GM12878 (cell line): ENCODE data around the gene CSF1R. TPM values are rescaled to one million over a fixed set of nuclear protein-coding genes. Genes with fewer than 3 reads are reported as not detected.

Experiments
- ATAC-seq: fragments of 200-7000 bp; cut with Tn5 transposase; 3 replicates; pipeline ENCODE4 v1.9.1; 2020; ENCODE audit warnings: mild to moderate bottlenecking, moderate library complexity
- BruUV-seq: library from RNA; stranded (reverse); fragments of 400-500 nt; replicated peaks from 2 replicates; lab custom pipeline; 2021; lab: Mats Ljungman, UMichigan
- CTCF ChIA-PET: fragments of 300-600 bp; sonication (Branson Sonifier 250); formaldehyde crosslinking; extraction: SDS; loops from one replicate; lab custom pipeline; 2021; ENCODE audit warnings: inconsistent platforms; lab: Yijun Ruan, JAX
- POLR2A ChIA-PET: fragments of 350-600 bp; formaldehyde crosslinking; extraction: SDS; loops from one replicate; lab custom pipeline; 2021; ENCODE audit warnings: inconsistent platforms; lab: Charles Lee
- RAD21 ChIA-PET: fragments of 300-600 bp; sonication (Branson Sonifier 250); formaldehyde crosslinking; loops from one replicate; lab custom pipeline; 2023; ENCODE audit warnings: antibody characterized with exemption; ENCODE audit not compliant: unreplicated experiment; lab: Charles Lee
- SMC1A ChIA-PET: fragments of 300-600 bp; sonication (Branson Sonifier 250); formaldehyde crosslinking; loops from one replicate; lab custom pipeline; 2023; ENCODE audit not compliant: unreplicated experiment, uncharacterized antibody; lab: Charles Lee
- DNase-seq: peaks from one replicate; pipeline ENCODE4 v3.0.0-alpha.2; 2011; ENCODE audit warnings: low read depth, low spot score
- FAIRE-seq: peaks from 3 replicates; lab custom pipeline; 2011; peaks lifted over from hg19 to GRCh38; lab: Jason Lieb, UNC
- H2AFZ ChIP-seq: 2 replicates; pipeline ENCODE4 v1.6.0; 2011; ENCODE audit warnings: low read depth, low read length, control low read depth; ENCODE audit not compliant: control insufficient read depth
- H3K27ac ChIP-seq: 2 replicates; pipeline ENCODE4 v1.5.1; 2011; ENCODE audit warnings: control low read depth; ENCODE audit not compliant: control insufficient read depth, insufficient read depth
- H3K27me3 ChIP-seq, 2 experiments: replicated peaks in 1 of 2; 2 replicates each; pipeline versions ENCODE4 v1.6.0 to v1.6.1; 2011; ENCODE audit warnings: low read length in 1 of 2; ENCODE audit not compliant: control insufficient read depth in 2 of 2, insufficient read depth in 2 of 2
- H3K36me3 ChIP-seq, 2 experiments: 2 replicates each; pipeline ENCODE4 v1.5.1; 2011; ENCODE audit warnings: low read length in 1 of 2; ENCODE audit not compliant: control insufficient read depth in 2 of 2, insufficient read depth in 2 of 2
- H3K4me1 ChIP-seq: 2 replicates; pipeline ENCODE4 v1.6.1; 2011; ENCODE audit warnings: mild to moderate bottlenecking, low read length, moderate library complexity, mixed read lengths; ENCODE audit not compliant: control insufficient read depth, insufficient read depth
- H3K4me2 ChIP-seq: 2 replicates; pipeline ENCODE4 v1.6.0; 2011; ENCODE audit warnings: control low read depth; ENCODE audit not compliant: control insufficient read depth, insufficient read depth
- H3K4me3 ChIP-seq: fragments of 200-600 bp; sonication (generic); 2 replicates; pipeline ENCODE4 v1.5.1; 2016
- H3K79me2 ChIP-seq: 2 replicates; pipeline ENCODE4 v1.6.0; 2011; ENCODE audit warnings: low read length; ENCODE audit not compliant: control insufficient read depth, insufficient read depth
- H3K9ac ChIP-seq: 2 replicates; pipeline ENCODE4 v1.8.0; 2011; ENCODE audit warnings: low read length, control low read depth, mixed read lengths; ENCODE audit not compliant: control insufficient read depth, insufficient read depth
- H3K9me3 ChIP-seq: replicated peaks from 3 replicates; pipeline ENCODE4 v1.5.1; 2011; ENCODE audit warnings: mild to moderate bottlenecking, low read length; ENCODE audit not compliant: control insufficient read depth, insufficient read depth
- H4K20me1 ChIP-seq: 2 replicates; pipeline ENCODE4 v1.6.0; 2011; ENCODE audit not compliant: control insufficient read depth, insufficient read depth
- ATF7 ChIP-seq: fragments of 450-650 bp; IDR thresholded peaks from 2 replicates; pipeline ENCODE4 v1.6.1; 2016; ENCODE audit warnings: low read depth, mild to moderate bottlenecking
- CEBPB ChIP-seq, 2 experiments: fragments of 150-350 bp in 1 of 2; IDR thresholded peaks; 2 replicates each; pipeline ENCODE4 v1.6.1; 2012 to 2014; ENCODE audit warnings: low read depth in 2 of 2, low read length in 2 of 2, borderline replicate concordance in 1 of 2, inconsistent platforms in 1 of 2
- EP300 ChIP-seq, 2 experiments: fragments of 150-350 bp in 1 of 2; IDR thresholded peaks; 2 replicates each; pipeline ENCODE4 v1.6.1; 2011 to 2012; ENCODE audit warnings: low read depth in 2 of 2, low read length in 2 of 2, borderline replicate concordance in 1 of 2, improper control_type of control experiment in 1 of 2, inconsistent platforms in 1 of 2; ENCODE audit not compliant: control insufficient read depth in 1 of 2
- EZH2 ChIP-seq: IDR thresholded peaks from 2 replicates; pipeline ENCODE4 v1.6.1; 2012; ENCODE audit warnings: low read depth, mild to moderate bottlenecking, control low read depth, inconsistent platforms, low read length, borderline replicate concordance; ENCODE audit not compliant: control insufficient read depth
- FOXM1 ChIP-seq: IDR thresholded peaks from 2 replicates; pipeline ENCODE4 v1.6.1; 2012; ENCODE audit warnings: low read depth, mild to moderate bottlenecking, inconsistent platforms, low read length, moderate library complexity
- HDAC6 ChIP-seq: fragments of 200-600 bp; sonication (generic); IDR thresholded peaks from one replicate; pipeline ENCODE4 v1.8.0; 2017; ENCODE audit warnings: antibody characterized with exemption; ENCODE audit not compliant: unreplicated experiment
- IRF5 ChIP-seq: fragments of 450-650 bp; IDR thresholded peaks from 2 replicates; pipeline ENCODE4 v1.6.1; 2017; ENCODE audit warnings: borderline replicate concordance
- MYB ChIP-seq: fragments of 150-350 bp; IDR thresholded peaks from 2 replicates; pipeline ENCODE4 v1.6.1; 2014; ENCODE audit warnings: mild to moderate bottlenecking, low read depth, low read length, borderline replicate concordance
- RAD51 ChIP-seq: fragments of 450-650 bp; IDR thresholded peaks from 2 replicates; pipeline ENCODE4 v1.6.1; 2016; ENCODE audit warnings: moderate library complexity, mild to moderate bottlenecking, inconsistent platforms
- USF2 ChIP-seq: IDR thresholded peaks from 2 replicates; pipeline ENCODE4 v1.6.1; 2011; ENCODE audit warnings: low read depth, low read length, improper control_type of control experiment, borderline replicate concordance
- ZBED1 ChIP-seq: IDR thresholded peaks from 2 replicates; pipeline ENCODE4 v1.6.1; 2016; ENCODE audit warnings: borderline replicate concordance
- WGBS: methylation state at CpG from one replicate; pipeline ENCODE4 v1.1.6; 2016; ENCODE audit warnings: low lambda C conversion rate; ENCODE audit not compliant: insufficient replicate concordance, insufficient coverage; ENCODE audit errors: missing lambda C conversion rate; 5-methylcytosine and 5-hydroxymethylcytosine counted together
- in situ Hi-C: fragments of 300-500 bp; cut with MboI; formaldehyde crosslinking; loops from 9 replicates; pipeline ENCODE4 v1.14.3; 2018; ENCODE audit warnings: mixed read lengths
- intact Hi-C: fragments of 100-400 bp; cut with micrococcal nuclease; formaldehyde crosslinking; loops from one replicate; pipeline ENCODE4 v1.14.2; 2022; ENCODE audit not compliant: unreplicated experiment
- polyA plus RNA-seq, 11 experiments: library from polyadenylated mRNA; depleted of rRNA in 4 of 11; unstranded in 6 of 11; stranded (reverse) in 5 of 11; fragments of >200 nt; fragmentation: Nextera tagmentation in 4 of 11; fragmentation: Illumina TruSeq in 1 of 11; extraction: Ambion mirVana in 4 of 11; extraction: Trizol in 1 of 11; gene quantifications; 1 replicate in 1 of 11; 2 replicates in 10 of 11; pipeline versions ENCODE4 v1.2.1 to v1.2.3, GENCODE V29; 2011 to 2016; ENCODE audit warnings: inconsistent platforms in 2 of 11, missing spikeins in 2 of 11, low read depth in 1 of 11
- total RNA-seq, 4 experiments: library from RNA; depleted of rRNA in 3 of 4; stranded (reverse); fragments of >200 nt in 3 of 4; fragmentation: Illumina TruSeq in 1 of 4; extraction: Trizol in 1 of 4; gene quantifications; 2 replicates each; pipeline versions ENCODE4 v1.2.1 to v1.2.3, GENCODE V29; 2013 to 2021

CSF1R gene
- total and polyA plus RNA-seq, 10 of the 15 experiments (the other 5 are each of a cell fraction or from before 2014, with no cell fraction given), result 0.35 to 3.6 (median 1.2) TPM

GRCh38 chr5:150022158-150022531, 64.2 kb downstream of the CSF1R start:
- Histone ChIP-seq H3K9me3 (no peaks in the 10 kb centered on the region), H3K4me1 (no peaks in the 10 kb centered on the region), H3K36me3 (peaks cover 13 to 26% of the 10 kb centered on the region in 2 experiments), H3K27me3 (no peaks in the 10 kb centered on the region), H3K79me2 (no peaks in the 10 kb centered on the region), H2AFZ (no peak overlapping the region), H3K27ac (no peak overlapping the region), H3K9ac (no peak overlapping the region), H3K4me2 (no peak overlapping the region), H4K20me1 (no peaks in the 10 kb centered on the region), H3K4me3 (no peak overlapping the region)
- ChIA-PET RAD21 (interaction anchor here (1.0 kb wide), 1 partner anchor 79 kb away, joined by 3 read pairs; no protein-coding TSS in a partner anchor), CTCF (interaction anchor here (0.6 to 2.2 kb wide), 4 partner anchors 16 to 193 kb away, joined by 3 to 8 read pairs (median 4); no protein-coding TSS in a partner anchor), SMC1A (interaction anchor here (0.6 to 2.9 kb wide), 4 partner anchors 9 to 1402 kb away, joined by 3 to 11 read pairs (median 6); no protein-coding TSS in a partner anchor), POLR2A (interaction anchor here (0.9 kb wide), 1 partner anchor 9 kb away, joined by 3 read pairs; no protein-coding TSS in a partner anchor)
- intact Hi-C loops (no loop called here), in situ Hi-C loops (no loop called here)
- DNase-seq (no peak), ATAC-seq (no peak), FAIRE-seq (no peak)
- WGBS, result 100% methylated on average over 1 of the region's 1 CpG
- no TSS peak for BruUV-seq
- TF ChIP-seq MYB (no peak), USF2 (no peak), HDAC6 (no peak), EZH2 (no peak), CEBPB (IDR thresholded peaks at IDR 0.05; ENCODE audit: borderline replicate concordance in 1 of 2, low read depth in 2 of 2, low read length in 2 of 2) (no peak), ZBED1 (no peak), ATF7 (no peak), IRF5 (no peak), EP300 (IDR thresholded peaks at IDR 0.05; ENCODE audit: borderline replicate concordance in 1 of 2, control insufficient read depth in 1 of 2, low read depth in 2 of 2, low read length in 2 of 2) (no peak), RAD51 (no peak), FOXM1 (no peak)
